ENCODE data around the gene BBS4.

DNA sequence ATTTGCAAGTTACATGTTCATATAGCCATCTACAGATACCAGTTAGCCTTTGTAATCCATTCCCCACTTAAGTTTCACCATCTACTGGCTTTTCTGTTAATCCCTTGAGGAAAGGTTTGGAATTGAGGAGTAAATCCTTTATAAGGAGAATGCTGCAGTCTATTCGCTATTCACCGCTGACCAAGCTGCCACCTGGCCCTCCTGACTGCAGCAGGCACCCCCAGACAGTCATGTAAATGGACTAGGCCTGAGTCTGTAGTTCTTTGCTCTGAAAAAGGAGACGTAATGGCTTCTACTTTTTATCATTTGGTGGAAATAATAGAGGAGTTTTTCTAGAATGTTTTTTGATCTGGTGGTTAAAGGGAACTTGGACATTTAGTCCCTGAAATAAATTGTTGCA, 3.2 kb upstream of the BBS4 start:
- TF ChIP-seq POLR2AphosphoS5 (IDR thresholded peaks at IDR 0.05; ENCODE audit: insufficient read depth, low read depth, low read length) = no peak
- TF ChIP-seq, protein P1, sequence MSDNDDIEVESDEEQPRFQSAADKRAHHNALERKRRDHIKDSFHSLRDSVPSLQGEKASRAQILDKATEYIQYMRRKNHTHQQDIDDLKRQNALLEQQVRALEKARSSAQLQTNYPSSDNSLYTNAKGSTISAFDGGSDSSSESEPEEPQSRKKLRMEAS (IDR thresholded peaks at IDR 0.05; ENCODE audit: insufficient read depth, insufficient read length) = no peak
- no peak for TF ChIP-seq POLR2A (IDR thresholded peaks at IDR 0.05; ENCODE audit: low read depth, low read length)
